Hippocampal formation (tissue), 2 donors: Measurements from ENCODE around the gene PTPRD.

Source experiments
- DNase-seq, 2 donors: peaks; one replicate each; lab custom pipeline; 2025; lab: John Stamatoyannopoulos, UW

Gene PTPRD

DNA sequence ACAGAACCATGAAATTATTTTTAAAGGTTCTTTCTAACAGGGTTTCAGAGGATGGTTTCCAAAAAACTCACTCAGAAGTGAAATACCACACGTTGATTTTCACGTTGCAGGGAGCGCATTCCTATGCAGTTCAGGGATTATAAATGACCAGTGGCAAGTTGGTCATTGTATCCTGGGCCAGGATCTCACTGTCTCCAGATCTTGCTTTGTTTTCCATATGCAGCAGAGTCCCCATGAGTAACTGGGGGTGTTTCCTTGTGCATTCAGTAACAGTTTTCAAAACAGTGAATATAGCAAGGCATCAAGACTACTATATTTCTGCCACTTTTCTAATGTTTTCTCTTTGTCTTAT, 1748.3 kb downstream of the PTPRD start:
- DNase-seq: no peak

DNA sequence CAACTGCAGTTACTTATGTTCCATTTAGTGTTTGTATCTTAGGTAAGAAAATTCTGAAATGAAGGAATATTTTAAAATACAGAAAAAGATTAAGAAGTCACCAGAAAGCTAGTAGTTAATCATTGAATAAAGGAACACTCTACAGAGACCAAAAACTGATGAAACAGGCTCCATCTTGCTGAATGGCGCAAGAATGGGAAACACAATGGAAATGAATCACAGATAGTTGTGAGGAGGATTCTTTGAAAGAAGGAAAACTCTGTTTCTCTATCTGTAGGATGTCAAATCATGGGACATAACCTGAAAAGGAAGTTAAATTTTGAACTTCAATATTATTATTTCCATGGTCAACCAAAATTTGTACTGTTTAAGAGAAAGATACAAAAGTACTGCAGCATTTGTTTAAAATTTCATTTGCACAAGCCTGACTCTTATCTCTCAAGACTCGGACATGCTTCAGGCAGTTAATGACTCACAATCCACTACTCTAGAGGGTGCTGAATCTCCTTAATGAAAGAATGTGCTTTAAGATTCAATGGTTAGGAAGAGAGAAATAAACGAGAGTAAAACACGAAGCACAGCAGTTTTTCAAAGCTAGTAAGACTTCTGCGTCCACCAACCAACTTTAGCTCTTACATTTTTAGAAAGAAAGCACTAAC, 1748.8 kb downstream of the PTPRD start:
- DNase-seq: no peak

DNA sequence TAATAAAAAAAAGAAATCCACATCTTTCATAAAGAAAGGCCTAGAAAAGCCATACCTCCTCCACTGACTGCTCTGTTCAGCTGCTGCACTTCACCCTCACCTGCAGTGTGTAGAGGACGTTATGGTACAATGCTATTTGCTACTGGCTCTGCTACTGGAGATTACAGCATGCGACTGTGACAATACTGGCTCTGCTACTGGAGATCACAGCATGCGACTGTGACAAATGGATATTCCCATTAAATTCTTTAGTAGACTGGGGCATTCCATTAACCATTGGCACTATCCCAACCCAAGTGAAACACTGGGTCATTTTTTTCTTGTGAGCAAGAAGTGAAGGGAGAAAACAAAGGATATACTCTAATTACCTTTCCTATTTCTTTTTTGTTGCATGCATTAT, 1749.7 kb downstream of the PTPRD start:
- DNase-seq: no peak

DNA sequence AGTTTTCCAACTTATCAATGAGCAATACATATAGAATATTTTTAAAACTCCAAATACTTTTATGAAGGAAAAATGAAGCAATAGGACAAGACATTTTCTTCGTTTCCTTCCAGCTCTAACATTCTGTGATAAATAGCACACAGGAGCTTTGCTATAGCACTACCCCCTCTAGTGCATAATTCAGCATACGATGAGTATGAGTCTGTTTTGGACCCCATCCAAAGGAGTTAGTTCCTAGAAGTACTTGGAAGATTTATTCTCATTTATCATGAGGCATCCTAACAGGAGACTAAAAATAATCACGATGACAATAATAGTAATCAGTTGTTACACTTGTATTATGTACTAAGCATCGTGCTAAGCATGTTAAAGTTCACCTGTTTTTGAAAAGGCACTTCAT, 1751.9 kb downstream of the PTPRD start:
- DNase-seq: peak in 1 of 2 donors; percentile 49

DNA sequence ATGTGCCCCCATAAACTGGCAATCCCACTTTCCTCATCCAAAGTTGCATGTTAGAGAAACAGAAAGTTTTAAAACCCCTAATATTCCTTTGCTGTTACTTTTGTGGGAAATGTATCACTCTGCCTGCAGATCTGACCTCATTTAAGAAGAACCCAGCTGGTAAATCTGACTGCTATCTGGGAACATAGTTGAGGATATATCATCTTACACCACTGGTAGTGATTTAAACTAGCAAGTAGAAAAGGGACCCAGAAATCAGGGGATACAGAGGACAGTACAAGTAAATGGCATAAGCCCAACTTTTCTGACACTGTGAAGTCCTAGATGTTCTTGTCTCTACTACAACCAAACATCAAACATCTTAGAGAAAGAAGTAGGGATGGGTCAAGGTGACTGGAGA, 1752.7 kb downstream of the PTPRD start:
- DNase-seq: no peak

DNA sequence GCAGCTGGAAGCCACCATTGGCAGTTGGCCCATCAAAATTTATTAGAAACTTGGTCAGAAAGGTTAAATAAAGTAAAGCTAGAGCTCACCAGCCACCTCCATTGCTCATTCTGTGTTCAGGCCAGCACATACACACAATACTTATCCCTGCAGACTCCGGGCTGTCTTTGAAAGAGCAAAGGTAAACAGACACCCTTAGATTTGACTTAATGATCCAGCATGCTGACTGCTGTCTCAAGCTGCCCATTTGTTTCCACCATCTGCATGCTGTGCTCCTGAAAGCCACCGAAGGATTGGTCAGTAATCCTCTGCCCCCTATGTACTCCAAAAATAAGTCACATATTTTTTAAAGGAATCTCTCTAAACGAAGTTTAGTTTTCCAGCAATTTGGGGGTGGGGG, 1753.4 kb downstream of the PTPRD start:
- DNase-seq: no peak

DNA sequence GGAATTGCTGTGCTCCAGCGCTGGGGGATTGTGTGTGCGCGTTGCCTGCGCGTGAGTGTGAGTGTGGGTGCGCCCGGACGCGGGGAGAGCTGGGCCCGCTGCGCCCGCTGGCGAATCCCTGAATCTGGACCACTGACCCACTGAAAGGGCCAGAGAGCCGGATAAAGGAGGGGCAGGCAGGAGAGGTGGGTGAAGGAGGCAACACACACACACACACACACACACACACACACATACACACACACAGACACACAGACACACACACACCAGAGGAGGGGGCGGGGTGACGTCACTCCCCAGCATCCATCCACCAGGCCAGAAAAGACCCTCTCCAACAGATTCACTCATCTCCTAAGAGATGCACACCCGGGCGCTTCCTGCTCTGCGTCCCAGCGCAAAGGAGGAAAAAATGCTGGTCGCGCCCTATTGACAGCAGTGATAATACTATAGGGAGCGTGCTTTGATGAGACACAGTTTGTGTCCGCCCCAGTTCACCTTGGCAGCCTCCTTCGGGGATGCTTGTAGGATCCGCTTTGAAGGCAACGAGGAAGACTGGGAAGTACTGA, 1754.1 kb downstream of the PTPRD start:
- peak; percentile 36 to 39 for DNase-seq

DNA sequence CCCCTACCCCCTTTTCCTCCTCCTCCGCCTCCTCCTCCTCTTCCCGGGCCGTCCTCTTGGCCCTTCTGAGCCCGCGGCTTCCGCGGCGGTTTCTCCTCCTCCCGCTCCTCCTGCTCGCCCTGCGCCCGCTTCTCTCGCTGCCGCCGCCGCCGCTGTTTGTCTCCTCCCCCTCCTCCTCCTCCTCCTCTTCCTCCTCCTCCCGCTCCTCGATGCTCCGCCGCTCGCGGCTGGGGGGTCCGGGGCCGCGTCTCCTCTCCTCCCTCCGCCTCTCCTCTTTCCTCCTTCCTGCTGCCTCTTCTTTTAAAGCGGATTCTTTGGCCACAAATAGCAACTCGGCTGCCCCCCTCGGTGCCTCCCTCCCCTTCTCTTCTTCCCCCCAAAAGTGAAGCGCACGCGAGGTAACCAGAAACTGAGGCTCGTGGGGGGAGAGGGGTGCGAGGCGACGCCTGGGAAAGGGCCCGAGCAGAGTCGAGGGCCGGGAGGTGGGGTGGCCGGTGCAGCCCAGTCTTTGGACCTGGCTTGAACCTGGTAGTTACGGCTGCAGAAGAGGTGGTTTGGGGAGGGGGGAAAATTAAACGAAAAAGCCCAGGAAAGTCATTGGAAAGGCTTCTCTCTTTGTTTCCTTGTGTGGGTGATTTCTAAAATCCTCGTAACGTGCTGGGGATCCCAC, 1754.7 kb downstream of the PTPRD start:
- DNase-seq: peak; percentile 70 to 78

DNA sequence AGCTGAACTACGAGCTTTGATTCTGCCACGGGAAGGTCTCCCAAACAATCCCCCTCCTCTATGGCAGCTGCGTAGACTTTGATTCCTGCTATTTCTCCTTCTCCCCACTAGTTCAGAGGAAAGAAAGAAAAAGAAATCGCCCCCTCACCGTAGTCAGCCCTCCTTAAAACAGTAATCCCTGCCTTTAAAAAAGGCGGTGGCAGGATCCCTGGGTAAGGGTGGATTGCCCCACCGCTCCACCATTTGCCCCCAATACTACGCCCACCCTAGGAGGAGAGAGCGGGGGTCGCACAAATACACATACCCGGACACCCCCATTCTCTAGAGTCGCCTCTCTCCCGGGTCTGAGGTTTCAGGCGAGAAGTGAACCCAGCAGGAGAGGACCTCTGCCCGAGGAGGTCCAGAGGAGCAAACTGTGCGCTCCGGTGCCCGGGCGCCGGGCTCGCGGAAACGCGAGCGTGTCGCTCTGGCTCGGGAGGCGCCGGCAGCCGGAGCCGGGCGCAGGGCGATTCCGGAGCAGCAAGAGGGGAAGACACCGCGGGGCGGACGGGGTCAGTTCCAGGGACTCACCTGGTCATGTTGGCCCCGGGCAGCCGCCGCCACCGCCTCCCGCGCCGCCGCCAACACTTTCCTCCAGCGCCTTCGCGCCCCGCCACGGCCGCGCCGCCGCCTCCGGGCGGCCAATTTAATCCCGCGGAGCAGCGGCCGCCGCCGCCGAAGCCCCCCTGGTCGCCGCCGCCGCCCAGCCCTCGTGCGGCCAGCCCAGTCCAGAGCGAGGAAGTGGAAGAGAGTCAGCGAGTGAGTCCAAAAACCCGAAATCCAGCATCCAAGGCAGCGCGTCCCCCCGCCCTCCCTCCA, 1755.5 kb downstream of the PTPRD start:
- peak in 1 of 2 donors; percentile 65 for DNase-seq

DNA sequence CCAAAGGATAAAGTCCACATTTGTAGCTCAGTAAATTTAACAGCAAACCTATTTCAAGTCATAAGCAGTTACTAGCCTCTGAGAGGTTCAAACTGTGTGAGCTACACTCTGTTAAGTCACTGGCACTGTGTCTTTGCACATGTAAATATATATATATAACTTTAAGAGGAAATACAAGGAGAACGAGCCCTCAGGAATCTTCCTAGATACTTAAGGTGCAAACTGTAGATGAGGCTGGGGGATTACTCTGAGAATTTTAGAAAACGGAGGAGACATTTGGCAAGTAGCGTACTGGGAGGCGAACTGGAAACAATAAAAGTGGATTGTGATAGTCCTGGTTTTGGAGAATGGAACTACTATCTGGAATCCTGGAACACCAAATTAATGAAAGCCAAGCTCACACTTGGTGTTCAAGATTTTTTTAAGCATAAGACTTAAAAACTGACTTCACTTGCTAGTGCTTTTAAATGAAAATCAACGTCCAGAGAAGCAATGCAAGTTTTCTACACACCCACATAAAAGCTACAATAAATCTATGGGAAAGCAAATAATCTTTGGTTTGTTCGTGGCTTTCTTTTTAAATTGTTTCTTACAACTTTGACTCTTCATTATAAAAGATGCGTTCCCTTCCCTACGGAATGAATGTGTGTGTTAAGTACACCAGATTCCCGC, 1756.3 kb downstream of the PTPRD start:
- DNase-seq: peak in 1 of 2 donors; percentile 61

DNA sequence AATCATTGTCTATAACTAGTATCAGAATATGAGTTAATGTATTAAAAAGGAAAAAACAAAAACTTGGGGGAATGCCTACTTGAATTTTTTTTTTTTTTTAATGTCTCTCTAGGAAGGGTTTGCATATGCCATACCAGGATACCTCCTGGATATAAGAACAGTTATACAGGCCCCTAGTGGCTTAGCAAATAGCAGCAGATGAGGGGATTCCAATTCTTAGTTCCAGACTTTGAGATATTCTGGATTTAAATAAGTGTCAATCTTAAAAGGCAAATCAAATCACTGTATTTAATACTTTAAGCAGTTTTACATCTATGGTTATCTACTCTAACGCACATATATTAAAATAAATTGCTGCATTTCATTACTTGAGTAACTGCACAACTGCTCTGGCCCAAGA, 1757.8 kb downstream of the PTPRD start:
- DNase-seq: peak in 1 of 2 donors; percentile 81

DNA sequence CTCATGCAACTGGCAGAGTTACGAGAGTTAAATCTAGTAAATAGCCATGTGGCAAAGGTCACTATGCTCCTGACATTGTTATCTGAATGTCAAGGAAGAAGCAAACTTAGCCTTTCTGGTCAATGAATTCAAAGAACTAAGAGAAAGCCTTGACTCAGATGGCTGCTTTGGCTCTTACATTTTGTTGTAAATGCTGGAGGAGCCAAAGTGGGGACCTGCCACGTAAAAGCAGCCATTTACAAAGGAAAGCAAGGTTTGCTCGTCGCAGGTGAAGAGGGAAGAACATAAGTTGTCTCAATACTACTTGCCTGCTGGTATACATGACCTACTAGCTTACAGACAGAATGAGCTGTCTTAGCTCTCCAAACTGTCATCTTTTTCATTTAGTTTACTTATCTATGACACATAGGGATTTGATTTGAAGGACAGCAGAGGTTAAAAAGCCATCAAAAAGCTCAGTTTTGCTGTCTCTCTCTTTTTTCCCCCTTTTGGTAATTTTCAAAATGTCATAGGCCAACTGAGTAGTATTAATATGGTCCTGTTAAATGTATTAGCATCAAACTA, 1760.4 kb downstream of the PTPRD start:
- DNase-seq: no peak

DNA sequence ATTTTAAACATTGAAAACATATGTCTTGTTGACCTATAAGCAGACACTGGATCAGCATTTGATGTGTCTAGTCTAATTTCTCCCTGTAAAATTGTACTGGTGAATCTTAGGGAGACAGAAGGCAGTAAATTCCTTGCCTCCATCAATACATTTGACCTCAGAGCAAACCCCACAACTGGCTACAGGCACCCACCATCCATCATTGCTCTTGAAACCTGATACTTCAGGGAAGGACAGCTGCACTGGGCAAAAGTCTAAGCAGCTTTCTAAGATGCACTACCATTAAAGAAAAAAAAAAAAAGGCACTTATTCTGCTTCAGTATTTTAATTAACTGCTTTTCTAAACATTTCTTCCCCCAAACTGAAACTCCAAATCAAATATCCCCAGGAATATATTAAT, 1761.9 kb downstream of the PTPRD start:
- DNase-seq: no peak

DNA sequence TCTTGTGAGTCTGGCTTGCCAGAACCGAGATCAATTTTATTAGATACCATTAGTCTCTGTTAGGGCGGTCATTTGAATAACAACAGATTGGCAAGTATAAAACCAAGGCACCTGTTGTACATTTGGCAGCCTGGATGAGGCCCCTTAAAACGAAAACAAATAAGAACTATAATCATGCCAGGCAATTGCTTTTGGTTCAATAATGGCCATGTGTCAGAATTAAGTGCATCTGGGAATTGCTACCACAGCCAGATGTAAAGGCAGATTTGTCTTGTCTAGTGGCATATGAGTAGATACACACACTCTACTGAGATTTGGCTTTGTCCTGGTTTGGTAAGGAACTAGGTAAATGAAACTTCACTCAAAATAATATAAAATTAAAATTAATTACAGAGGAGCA, 1767.0 kb downstream of the PTPRD start:
- DNase-seq: no peak

DNA sequence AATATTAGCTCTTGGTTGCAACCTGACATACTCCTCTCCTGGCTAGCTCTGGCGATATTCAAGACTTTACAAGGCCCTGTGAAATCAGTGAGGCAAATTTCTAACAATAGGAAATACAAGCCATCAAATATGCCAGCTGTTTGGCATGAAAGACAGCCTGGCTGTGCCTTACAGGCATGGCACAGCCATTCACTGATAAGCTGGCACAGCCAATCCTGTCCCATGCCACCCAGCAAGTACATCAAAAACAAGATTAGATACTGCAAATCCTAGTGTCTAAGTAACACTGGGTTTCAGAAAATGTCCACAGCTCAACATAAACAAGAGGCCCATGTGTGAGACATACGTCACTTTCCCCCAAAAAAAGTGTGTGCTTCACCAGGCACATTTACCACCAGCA, 1767.4 kb downstream of the PTPRD start:
- peak; percentile 49 to 67 for DNase-seq

DNA sequence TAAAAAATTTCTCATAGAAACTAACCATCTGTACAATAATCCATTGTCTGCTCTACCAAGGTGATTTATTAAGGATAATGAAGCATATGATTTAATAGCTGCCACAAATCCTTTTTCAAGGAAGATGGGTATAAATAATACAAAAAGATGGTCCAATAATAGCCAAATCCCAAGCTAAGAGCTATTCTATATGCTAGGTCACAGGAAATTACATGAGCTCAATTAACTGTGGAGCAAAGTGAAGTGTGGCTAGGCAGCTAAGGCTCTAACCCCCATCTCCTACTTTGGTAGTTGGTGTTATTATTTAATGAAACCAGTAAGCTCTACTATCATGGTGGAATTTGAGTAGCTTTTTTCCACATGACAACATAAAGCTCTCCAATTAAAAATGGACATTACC, 1768.3 kb downstream of the PTPRD start:
- no peak for DNase-seq

DNA sequence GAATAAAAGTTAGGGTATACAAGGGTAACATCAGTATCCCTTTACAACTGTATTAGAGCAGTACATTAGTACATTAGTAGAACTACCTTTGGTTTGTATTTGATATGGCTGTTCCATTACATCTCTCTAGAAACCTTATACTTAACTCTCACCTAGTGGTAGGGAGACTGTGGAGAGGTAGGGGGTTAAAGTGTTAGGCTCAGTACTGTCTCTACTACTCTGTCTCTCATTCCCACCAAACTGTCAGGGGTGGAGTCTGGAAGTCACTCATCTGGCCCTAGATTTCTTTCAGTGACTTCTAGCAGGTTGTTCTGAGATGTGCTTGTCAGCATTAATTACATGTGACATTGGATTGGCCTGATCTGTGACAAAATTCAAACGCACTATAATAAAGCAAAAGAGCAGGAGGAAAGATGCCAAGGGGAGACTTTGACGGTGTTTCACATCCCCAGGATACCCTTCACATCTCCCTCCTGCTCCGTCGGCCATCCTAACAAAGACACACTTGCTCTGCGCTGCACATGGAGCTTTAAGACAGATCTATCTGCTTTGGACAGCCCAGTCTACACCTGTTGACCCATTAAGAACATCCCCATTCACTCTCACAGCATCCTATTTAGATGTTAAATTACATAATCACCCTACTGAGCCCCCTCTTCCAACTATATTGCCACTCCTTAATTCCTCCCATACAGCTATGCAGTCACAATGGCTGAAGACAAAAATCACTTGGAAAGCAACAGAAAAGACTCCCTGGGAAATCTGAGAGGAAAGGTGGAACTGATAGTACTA, 1770.2 kb downstream of the PTPRD start:
- no peak for DNase-seq

DNA sequence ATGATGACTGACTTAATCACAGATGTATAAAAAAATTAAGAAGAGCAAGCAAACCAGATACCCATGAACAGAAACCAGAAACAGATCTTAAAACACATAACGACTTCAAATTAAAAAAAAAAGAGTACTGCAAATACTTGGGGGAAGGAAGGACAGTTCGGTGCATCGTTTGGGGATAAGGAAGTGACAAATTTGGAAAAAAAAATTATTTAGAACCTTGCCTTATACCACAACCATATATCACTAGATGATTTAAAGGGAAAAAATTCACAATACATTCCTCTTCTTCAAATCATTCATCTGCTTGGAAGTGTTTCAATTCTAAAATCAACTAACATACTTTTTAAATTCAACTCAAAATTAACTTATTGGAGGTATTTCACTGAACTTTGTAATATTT, 1774.7 kb downstream of the PTPRD start:
- no peak for DNase-seq

DNA sequence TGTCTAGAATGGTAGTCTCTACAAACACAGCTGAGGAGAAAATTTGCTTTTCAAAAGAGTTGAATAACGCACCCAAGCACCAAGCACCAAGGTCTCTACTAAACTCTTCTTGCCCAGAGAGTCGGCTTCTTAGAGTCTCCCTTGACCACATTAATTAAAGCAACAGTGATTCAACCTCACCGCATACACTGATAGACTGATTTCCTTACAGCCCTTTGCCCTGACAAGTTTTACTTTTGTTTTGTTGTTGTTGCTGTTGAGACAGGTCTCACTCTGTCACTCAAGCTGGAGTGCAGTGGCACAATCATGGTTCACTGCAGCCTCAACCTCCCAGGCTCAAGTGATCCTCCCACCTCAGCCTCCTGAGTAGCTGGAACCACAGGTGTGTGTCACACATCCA, 1777.5 kb downstream of the PTPRD start:
- DNase-seq: no peak

DNA sequence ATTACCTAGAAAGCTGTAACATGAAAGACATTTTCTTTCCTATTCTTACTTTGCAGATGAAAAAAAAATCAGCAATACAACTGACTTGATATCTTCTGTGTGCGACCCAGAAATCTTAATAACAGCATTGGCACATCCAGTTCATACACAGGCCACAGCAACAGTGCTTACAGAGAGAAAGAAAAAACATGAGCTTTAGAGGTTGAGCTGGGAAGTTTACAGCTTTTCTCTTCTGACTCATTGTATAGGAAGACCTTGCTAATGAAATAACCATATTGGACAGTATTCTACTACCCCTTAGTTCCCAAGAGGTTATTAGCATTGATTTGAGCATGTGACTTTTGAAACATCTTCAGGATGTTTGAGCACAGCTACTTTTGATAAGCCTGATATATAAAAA, 1779.8 kb downstream of the PTPRD start:
- no peak for DNase-seq

DNA sequence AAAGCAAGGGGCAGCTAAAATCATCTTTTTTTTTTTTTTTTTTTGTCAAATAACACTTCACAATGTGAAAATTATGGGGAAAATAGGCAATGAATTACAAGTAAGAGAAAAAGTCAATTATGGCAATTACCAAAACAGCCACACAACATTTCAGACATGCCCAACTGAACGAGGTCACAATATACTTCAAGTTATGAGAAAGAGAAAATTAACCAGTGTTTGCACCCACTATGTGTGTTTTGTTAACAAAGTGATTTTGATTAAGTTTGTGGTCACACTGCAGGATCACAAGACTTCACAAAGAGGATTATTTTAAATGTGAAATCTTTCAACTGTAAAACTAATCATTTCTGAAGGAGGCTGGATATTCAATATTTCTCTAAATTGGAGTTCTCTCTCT, 1780.4 kb downstream of the PTPRD start:
- no peak for DNase-seq
